Nephron progenitor cell (in vitro differentiated cells): ENCODE results near the gene PLEKHF1.

Experiments
- DNase-seq: peaks from one replicate; pipeline ENCODE4 v3.0.0; 2021
- H3K27ac Mint-ChIP-seq: 2 replicates; pipeline ENCODE4 v1.8.0; 2021; ENCODE audit warnings: mild to moderate bottlenecking, moderate library complexity, mixed read lengths
- H3K27me3 Mint-ChIP-seq: 2 replicates; pipeline ENCODE4 v1.8.0; 2021; ENCODE audit warnings: mild to moderate bottlenecking, low read depth, mixed read lengths; ENCODE audit not compliant: poor library complexity
- H3K36me3 Mint-ChIP-seq: 2 replicates; pipeline ENCODE4 v1.8.0; 2021; ENCODE audit warnings: low read depth, mixed read lengths
- H3K4me1 Mint-ChIP-seq: 2 replicates; pipeline ENCODE4 v1.8.0; 2021; ENCODE audit warnings: mixed read lengths
- H3K4me3 Mint-ChIP-seq: 2 replicates; pipeline ENCODE4 v1.8.0; 2021; ENCODE audit warnings: mild to moderate bottlenecking, moderate library complexity, mixed read lengths
- H3K9me3 Mint-ChIP-seq: 2 replicates; pipeline ENCODE4 v1.8.0; 2021; ENCODE audit warnings: mild to moderate bottlenecking, moderate library complexity, mixed read lengths
- CTCF ChIP-seq: fragments of 200-600 bp; sonication (generic); IDR thresholded peaks from 2 replicates; pipeline ENCODE4 v1.5.0; 2021; ENCODE audit warnings: antibody characterized with exemption

Gene PLEKHF1

DNA sequence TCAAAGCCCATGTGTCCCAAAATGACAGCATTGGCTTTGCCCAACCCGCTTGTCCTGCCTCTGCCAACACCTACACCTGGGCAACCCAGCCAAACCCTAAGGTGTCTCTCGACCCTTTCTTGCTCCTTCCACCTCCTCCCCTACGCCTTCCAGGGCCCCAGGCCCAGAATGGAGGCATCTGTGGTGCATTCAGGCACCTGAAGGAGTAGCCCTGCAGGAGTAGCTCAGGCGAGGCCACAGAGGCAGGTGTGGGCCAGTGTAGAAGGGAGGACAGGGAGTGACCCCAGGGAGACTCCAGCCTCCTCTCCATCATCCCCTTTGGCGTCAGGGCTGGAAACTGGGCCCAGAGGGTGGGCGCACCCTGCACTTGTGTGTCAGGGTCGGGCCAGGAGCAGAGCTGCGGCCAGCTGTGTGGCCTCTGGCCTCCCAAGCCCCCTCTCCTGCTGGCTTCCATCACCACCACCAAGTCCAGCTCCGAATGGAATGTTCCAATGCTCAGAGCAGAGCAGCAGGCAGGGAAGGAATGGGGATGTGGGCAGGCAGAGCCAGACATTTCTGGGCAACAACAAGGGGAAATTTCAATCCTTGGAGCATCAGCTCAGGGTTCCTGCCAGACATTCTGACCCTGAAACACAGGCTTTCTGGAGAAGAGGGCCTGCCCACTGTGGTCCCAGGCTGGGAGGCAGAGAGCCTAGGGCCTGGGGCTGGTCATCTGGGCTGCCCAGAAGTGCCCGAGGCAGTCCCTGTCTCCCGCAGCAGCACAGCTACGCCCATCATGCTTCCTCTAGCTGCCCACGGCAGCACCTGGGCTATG lies 16.4 kb downstream of the PLEKHF1 start:
- no peak overlapping the region for H3K27ac Mint-ChIP-seq
- H3K4me3 Mint-ChIP-seq: no peak overlapping the region
- peaks cover 6% of the 10 kb centered on the region for H3K27me3 Mint-ChIP-seq
- no peaks in the 10 kb centered on the region for H3K9me3 Mint-ChIP-seq
- no peak for DNase-seq
- no peaks in the 10 kb centered on the region for H3K36me3 Mint-ChIP-seq
- no peak for TF ChIP-seq CTCF
- peaks cover 46% of the 10 kb centered on the region for H3K4me1 Mint-ChIP-seq

DNA sequence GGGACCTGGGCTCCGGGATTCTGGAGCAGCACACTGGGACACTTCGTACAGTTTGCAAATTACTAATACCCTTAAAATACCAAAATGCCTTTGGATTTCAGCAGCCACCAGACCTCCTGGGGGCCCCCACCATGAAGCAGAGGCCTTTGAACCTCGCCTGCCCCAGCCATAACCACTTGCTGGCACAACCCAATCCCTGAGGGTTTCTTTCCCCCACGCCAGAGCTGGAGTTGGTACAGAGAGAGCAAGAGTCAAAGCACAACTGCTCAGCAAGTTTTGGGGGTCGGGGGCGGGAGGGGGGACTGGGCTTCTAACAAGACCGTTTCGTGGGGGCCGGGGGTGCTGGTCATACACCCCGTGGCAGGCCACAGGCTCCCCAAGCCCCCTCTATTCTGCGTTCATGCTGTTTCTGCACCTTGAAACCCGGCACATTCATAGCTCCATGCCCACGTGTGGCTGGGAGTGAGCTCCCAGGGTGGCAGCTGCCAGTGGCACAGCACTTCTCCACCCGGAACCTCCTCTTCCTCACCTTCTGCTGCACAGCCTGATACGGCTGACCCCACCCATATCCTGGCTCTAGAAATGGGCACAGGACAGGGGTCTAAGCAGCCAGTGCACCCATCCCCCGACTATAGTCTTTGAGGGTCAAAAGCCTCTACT lies 17.1 kb downstream of the PLEKHF1 start:
- H3K9me3 Mint-ChIP-seq: peaks cover 3% of the 10 kb centered on the region
- no peak overlapping the region for H3K27ac Mint-ChIP-seq
- TF ChIP-seq CTCF: no peak
- peaks cover 45% of the 10 kb centered on the region for H3K4me1 Mint-ChIP-seq
- H3K4me3 Mint-ChIP-seq: no peak overlapping the region
- H3K27me3 Mint-ChIP-seq: peaks cover 6% of the 10 kb centered on the region
- no peaks in the 10 kb centered on the region for H3K36me3 Mint-ChIP-seq
- no peak for DNase-seq

DNA sequence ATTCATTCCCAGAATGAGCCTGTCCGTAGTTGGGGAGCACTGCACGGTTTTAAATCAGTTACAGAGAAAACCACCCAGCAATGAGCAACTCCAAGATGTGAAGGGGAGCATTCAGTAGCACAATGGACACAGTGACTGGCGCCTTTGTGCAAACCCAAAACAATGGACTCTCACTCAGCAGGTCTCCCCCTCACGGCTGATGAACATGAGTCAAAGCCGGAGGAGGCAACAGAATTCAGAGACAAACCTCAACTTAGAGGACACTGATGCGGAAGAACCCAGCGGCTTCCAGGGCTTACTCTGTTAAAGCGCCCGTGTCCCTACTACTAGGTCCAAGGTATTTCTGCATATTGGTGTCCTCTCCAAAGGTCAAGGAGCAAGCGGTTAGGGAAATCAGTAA lies 17.7 kb downstream of the PLEKHF1 start:
- Mint-ChIP-seq H3K36me3 (no peaks in the 10 kb centered on the region), H3K9me3 (peaks cover 5% of the 10 kb centered on the region), H3K4me3 (no peak overlapping the region), H3K4me1 (peaks cover 47% of the 10 kb centered on the region), H3K27me3 (peaks cover 6% of the 10 kb centered on the region), H3K27ac (peak overlapping the region; percentile 33)
- no peak for TF ChIP-seq CTCF
- DNase-seq: no peak

GRCh38 chr19:29685326-29685725 lies 20.1 kb downstream of the PLEKHF1 start:
- H3K36me3 Mint-ChIP-seq: peaks cover 5% of the 10 kb centered on the region
- H3K4me3 Mint-ChIP-seq: no peak overlapping the region
- H3K4me1 Mint-ChIP-seq: peaks cover 54% of the 10 kb centered on the region

DNA sequence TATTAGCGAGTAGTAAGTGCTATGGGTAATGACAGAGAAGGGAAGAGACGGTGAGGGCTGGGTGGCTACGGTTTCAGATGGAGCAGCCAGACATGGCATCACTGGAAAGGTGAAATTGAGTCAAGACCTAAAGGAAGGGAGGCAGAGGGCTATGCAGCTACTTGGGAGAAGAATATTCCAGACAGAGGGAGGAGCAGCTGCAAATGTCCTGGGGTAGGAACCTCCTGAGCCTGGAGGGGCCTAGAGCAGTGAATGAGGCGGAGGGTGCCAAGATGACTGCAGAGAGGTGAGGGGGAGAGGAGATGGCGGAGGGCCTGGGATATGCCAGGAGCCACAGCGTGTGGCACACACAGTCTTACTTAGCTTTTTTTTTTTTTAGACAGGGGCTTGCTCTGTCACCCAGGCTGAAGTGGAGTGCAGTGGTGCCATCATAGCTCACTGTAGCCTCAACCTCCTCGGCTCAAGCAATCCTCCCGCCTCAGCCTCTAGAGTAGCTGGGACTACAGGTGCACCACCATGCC lies 21.1 kb downstream of the PLEKHF1 start:
- no peak for DNase-seq
- Mint-ChIP-seq H3K27ac (peak overlapping the region; percentile 13), H3K36me3 (peaks cover 5% of the 10 kb centered on the region), H3K4me1 (peaks cover 58% of the 10 kb centered on the region), H3K9me3 (peaks cover 13% of the 10 kb centered on the region), H3K4me3 (peak overlapping the region; percentile 55), H3K27me3 (peaks cover 10% of the 10 kb centered on the region)
- no peak for TF ChIP-seq CTCF

More at GRCh38 chr19:29685326-29685725, 20.1 kb downstream of the PLEKHF1 start:
- TF ChIP-seq CTCF: no peak
- H3K27me3 Mint-ChIP-seq: peaks cover 6% of the 10 kb centered on the region
- DNase-seq: no peak
- peak overlapping the region; percentile 48 for H3K27ac Mint-ChIP-seq
- H3K9me3 Mint-ChIP-seq: peaks cover 13% of the 10 kb centered on the region
